Measurements from ENCODE around the gene OR52B6.

Gene OR52B6

DNA sequence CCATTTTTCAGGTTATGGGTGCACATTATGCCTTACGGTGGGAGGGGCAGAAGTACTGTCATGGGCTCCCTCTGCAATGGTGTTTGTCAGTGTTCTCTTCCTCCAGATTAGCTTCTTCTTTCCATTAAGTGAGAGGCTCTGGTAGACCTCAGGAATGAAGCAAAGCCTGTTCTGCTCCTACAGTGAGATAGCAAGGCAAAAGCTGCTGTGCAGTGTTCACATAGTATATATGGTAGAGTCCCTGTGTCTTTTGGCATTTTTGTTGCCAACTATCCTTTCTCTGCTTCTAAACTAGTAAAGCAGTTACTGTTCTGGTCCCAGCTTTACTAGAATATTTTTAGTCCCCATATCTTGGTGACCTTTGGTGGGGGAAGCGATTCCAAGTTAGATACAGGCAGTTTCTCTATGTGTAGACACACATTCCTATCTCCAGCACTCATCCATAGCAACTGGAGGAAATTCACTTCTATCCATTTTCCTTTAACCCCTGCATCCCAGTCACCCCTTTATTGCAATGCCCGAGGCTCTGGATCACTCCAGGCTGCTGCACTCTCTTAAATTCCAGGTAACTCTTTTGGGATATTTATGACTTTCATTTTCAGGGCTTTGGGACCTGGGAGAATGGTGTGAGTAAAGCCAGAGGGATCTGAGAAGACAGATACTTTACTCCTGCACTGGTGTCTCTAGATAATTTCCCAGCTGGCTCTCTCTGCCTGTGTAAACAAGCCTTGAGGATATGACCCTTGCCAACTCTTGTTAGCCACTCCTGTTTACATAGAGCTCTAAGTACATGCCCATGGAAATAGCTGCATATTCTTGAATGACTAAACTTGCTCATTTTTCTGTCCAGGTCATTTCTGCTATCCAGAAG, 40.2 kb downstream of the OR52B6 start:
- TF ChIP-seq CTCF (IDR thresholded peaks at IDR 0.05; ENCODE audit: low read depth, low read length) = no peak
- H3K4me3 ChIP-seq (replicated peaks in 1 of 2; ENCODE audit: low read depth in 2 of 2, low read length in 2 of 2) = no peak overlapping the region

DNA sequence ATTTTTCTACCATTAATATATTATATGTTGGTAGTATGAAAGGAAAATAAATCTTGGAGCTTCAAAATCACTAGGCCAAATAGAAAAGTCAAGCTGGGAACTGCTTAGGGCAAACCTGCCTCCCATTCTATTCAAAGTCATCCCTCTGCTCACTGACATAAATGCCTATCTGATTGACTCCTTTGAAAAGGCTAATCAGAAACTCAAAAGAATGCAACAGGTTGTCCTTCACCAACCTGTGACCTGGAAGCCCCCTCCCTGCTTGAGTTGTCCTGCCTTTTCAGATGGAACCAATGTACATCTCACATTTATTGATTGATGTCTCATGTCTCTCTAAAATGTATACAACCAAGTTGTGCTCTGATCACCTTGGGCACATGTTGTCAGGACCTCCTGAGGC, 40.9 kb downstream of the OR52B6 start:
- H3K4me3 ChIP-seq (replicated peaks in 1 of 2; ENCODE audit: low read depth in 2 of 2, low read length in 2 of 2) = no peak overlapping the region
- no peak for TF ChIP-seq CTCF (IDR thresholded peaks at IDR 0.05; ENCODE audit: low read depth, low read length)
- no peak for DNase-seq (ENCODE audit: low read depth in 2 of 2)

More for the DNA sequence above, 40.2 kb downstream of the OR52B6 start:
- peak; percentile 87 to 91 for DNase-seq (ENCODE audit: low read depth in 2 of 2)

- TF ChIP-seq CTCF (IDR thresholded peaks at IDR 0.05; ENCODE audit: low read depth, low read length) = no peak
- no peak for DNase-seq (ENCODE audit: low read depth in 2 of 2)
- no peak overlapping the region for H3K4me3 ChIP-seq (replicated peaks in 1 of 2; ENCODE audit: low read depth in 2 of 2, low read length in 2 of 2)
Measured at GRCh38 chr11:5622802-5623201, 42.1 kb downstream of the OR52B6 start.

GRCh38 chr11:5624489-5625279, 44.0 kb downstream of the OR52B6 start, which contains the start of gene TRIM34:
Gene TRIM34, plus strand, starts transcription at chr11:5625001. Its CDS starts 7,331 bp downstream, at chr11:5632332.
- peak; percentile 74 to 76 for DNase-seq (ENCODE audit: low read depth in 2 of 2)
- H3K4me3 ChIP-seq (replicated peaks in 1 of 2; ENCODE audit: low read depth in 2 of 2, low read length in 2 of 2) = peak within 1 kb of the TSS; percentile 50 to 60
- TF ChIP-seq CTCF (IDR thresholded peaks at IDR 0.05; ENCODE audit: low read depth, low read length) = no peak

DNA sequence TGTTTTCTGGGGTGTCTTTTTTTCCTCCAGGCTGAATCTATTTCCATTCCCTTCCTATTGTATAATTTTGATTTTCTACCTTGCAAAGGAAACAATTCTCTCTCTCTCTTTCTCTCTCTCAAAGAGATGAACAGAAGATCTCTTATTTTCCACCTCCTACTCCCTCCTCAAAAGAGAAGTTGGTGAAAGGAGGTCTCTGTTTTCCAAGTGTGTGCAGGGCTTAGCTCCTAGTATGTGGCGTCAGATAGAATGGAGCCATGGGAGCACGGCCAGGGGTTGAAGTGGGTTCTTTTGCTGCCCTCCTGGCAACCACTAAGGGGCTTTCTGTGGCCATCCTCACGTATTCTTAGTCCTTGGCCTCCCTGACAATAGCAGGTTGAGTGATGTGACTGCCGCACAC, 44.6 kb downstream of the OR52B6 start:
- peak in 1 of 2 donors; percentile 5 for DNase-seq (ENCODE audit: low read depth in 2 of 2)
- peak overlapping the region; percentile 50 to 60 for H3K4me3 ChIP-seq (replicated peaks in 1 of 2; ENCODE audit: low read depth in 2 of 2, low read length in 2 of 2)
- TF ChIP-seq CTCF (IDR thresholded peaks at IDR 0.05; ENCODE audit: low read depth, low read length) = no peak

DNA sequence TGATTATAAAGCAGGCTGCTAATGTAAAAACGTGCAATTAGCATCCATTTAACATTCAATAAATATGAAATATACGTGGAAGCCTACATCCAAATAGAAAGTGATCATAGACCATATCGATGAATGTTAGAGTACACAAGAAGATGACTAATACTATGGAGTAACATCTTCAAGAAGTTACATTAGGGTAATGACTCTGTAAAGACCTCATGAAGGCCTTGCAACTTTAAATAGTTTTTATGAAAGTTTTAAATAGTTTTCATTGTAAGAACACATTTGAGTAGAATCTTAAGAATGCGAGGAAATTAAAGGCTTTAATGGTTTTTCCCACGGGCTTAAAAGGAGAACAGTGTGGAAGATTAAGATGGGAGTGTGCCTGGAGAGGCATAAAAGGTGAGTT, 45.5 kb downstream of the OR52B6 start:
- peak; percentile 10 to 53 for DNase-seq (ENCODE audit: low read depth in 2 of 2)
- H3K4me3 ChIP-seq (replicated peaks in 1 of 2; ENCODE audit: low read depth in 2 of 2, low read length in 2 of 2) = no peak overlapping the region
- no peak for TF ChIP-seq CTCF (IDR thresholded peaks at IDR 0.05; ENCODE audit: low read depth, low read length)
